Hepatocyte (in vitro differentiated cells): Measurements from ENCODE around the gene DUSP2.

Experiments
- EZH2 ChIP-seq: fragments of 200-600 bp; sonication (generic); IDR thresholded peaks from 2 replicates; pipeline ENCODE4 v1.6.1; 2016; ENCODE audit warnings: antibody characterized with exemption, mild to moderate bottlenecking, borderline replicate concordance
- EZH2phosphoT487 ChIP-seq: fragments of 200-600 bp; sonication (generic); IDR thresholded peaks from one replicate; pipeline ENCODE4 v1.6.1; 2018; ENCODE audit warnings: antibody characterized with exemption, mild to moderate bottlenecking, low read depth, moderate library complexity; ENCODE audit not compliant: unreplicated experiment, severe bottlenecking
- TF ChIP-seq, protein P1 (sequence below): fragments of 200-600 bp; sonication (generic); IDR thresholded peaks from 2 replicates; pipeline ENCODE4 v1.5.1; 2016; ENCODE audit warnings: antibody characterized with exemption, mild to moderate bottlenecking; ENCODE audit not compliant: poor library complexity

DNA sequence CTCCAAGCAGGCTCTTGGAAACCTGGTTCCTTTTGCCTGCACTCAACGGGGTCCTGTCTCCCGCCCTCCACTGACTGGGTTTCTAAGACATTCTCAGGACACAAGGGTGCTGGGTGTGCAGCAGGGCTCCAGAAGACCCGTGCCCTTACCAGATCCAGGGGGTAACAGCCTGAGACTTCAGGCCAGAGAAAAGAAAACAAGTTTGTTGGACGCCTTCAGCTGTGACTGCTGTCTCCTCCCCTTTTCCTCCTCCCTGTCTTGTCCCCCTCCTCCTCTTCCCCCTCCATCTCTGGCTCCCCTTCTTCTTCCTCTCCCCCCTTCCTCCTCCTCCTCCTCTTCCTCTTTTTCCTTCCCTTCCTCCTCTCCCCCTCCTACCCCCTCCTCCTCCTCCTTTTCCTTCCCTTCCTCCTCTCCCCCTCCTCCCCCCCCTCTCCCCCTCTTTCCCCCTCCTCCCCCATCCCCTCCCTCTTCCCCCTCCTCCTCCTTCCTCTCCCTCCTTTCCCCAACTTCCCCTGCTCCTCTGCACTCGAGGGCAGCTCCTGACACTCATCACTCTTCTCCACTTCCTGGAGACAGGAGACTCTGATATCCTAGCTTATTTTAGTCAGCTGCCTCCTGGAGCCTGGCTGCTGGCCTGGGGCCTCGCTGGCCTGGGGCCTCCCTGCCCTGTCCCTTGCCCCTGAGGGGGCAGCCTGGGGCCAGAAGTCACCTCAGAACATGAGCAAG lies 41.3 kb downstream of the DUSP2 start:
- TF ChIP-seq, protein P1, sequence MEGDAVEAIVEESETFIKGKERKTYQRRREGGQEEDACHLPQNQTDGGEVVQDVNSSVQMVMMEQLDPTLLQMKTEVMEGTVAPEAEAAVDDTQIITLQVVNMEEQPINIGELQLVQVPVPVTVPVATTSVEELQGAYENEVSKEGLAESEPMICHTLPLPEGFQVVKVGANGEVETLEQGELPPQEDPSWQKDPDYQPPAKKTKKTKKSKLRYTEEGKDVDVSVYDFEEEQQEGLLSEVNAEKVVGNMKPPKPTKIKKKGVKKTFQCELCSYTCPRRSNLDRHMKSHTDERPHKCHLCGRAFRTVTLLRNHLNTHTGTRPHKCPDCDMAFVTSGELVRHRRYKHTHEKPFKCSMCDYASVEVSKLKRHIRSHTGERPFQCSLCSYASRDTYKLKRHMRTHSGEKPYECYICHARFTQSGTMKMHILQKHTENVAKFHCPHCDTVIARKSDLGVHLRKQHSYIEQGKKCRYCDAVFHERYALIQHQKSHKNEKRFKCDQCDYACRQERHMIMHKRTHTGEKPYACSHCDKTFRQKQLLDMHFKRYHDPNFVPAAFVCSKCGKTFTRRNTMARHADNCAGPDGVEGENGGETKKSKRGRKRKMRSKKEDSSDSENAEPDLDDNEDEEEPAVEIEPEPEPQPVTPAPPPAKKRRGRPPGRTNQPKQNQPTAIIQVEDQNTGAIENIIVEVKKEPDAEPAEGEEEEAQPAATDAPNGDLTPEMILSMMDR, result no peak
- TF ChIP-seq EZH2 (no peak), EZH2phosphoT487 (no peak)
